ENCODE data around the gene ZHX3. TPM values are rescaled to one million over a fixed set of nuclear protein-coding genes. Genes with fewer than 3 reads are reported as not detected.

ZHX3 gene
- total and polyA plus RNA-seq, 4 donors: 3.2 to 30.0 (median 8.0) TPM

- Histone ChIP-seq H3K36me3 (ENCODE audit: control insufficient read depth in 4 of 4, insufficient read depth in 3 of 4, low read depth in 1 of 4, low read length in 3 of 4) (peaks cover 4 to 58% (median 17%) of the 10 kb centered on the region in 4 donors), H3K4me1 (ENCODE audit: control insufficient read depth in 4 of 4, insufficient read depth in 4 of 4, low read length in 3 of 4) (peaks cover 0 to 5% (median 0%) of the 10 kb centered on the region in 4 donors), H3K27me3 (ENCODE audit: control insufficient read depth in 4 of 4, insufficient read depth in 4 of 4, low read length in 3 of 4) (no peaks in the 10 kb centered on the region), H3K27ac (ENCODE audit: low read depth in 1 of 2, low read length in 2 of 2) (no peak overlapping the region), H3K9me3 (ENCODE audit: control insufficient read depth in 4 of 4, low read length in 3 of 4) (no peaks in the 10 kb centered on the region), H3K4me3 (ENCODE audit: low read depth in 1 of 3, low read length in 3 of 3) (no peak overlapping the region), H3K9ac (ENCODE audit: low read depth in 1 of 2, low read length in 2 of 2) (no peak overlapping the region)
- TF ChIP-seq RXRA (IDR thresholded peaks at IDR 0.05): no peak
- TF ChIP-seq ZBTB33 (IDR thresholded peaks at IDR 0.05): no peak
- TF ChIP-seq TAF1 (conservative IDR thresholded peaks at IDR 0.05): no peak
- 94% methylated on average over 14 of the region's 14 CpGs for WGBS
- no peak for DNase-seq (ENCODE audit: low spot score)
Observed at GRCh38 chr20:41169791-41170351, 147.7 kb downstream of the ZHX3 start.

- H3K4me3 ChIP-seq (ENCODE audit: low read depth in 1 of 3, low read length in 3 of 3): no peak overlapping the region
- TF ChIP-seq TAF1 (conservative IDR thresholded peaks at IDR 0.05): no peak
- TF ChIP-seq REST (IDR thresholded peaks at IDR 0.05): no peak
- TF ChIP-seq ZBTB33 (IDR thresholded peaks at IDR 0.05): no peak
- no peak for TF ChIP-seq NR2F2 (IDR thresholded peaks at IDR 0.05)
- TF ChIP-seq RXRA (IDR thresholded peaks at IDR 0.05): no peak
- TF ChIP-seq CTCF (IDR thresholded peaks at IDR 0.05; ENCODE audit: low read depth, low read length, missing input control): no peak
- no peak for TF ChIP-seq MAX (IDR thresholded peaks at IDR 0.05)
- TF ChIP-seq FOXA1 (IDR thresholded peaks at IDR 0.05): no peak
- TF ChIP-seq SP1 (IDR thresholded peaks at IDR 0.05): no peak
- TF ChIP-seq FOXA2 (IDR thresholded peaks at IDR 0.05): no peak
- TF ChIP-seq HNF4G (IDR thresholded peaks at IDR 0.05): no peak
- TF ChIP-seq ATF3 (IDR thresholded peaks at IDR 0.05): no peak
- no peak for TF ChIP-seq JUND (IDR thresholded peaks at IDR 0.05)
- no peak for TF ChIP-seq RAD21 (IDR thresholded peaks at IDR 0.05)
- TF ChIP-seq HNF4A (conservative IDR thresholded peaks at IDR 0.05): no peak
- TF ChIP-seq EGR1 (IDR thresholded peaks at IDR 0.05; ENCODE audit: low read depth in 2 of 2): no peak
- TF ChIP-seq GABPA (IDR thresholded peaks at IDR 0.05 in 1 of 2, conservative IDR thresholded peaks at IDR 0.05 in 1 of 2): no peak
- TF ChIP-seq YY1 (IDR thresholded peaks at IDR 0.05): no peak
- no peak overlapping the region for H3K27ac ChIP-seq (ENCODE audit: low read depth in 1 of 2, low read length in 2 of 2)
- H3K9me3 ChIP-seq (ENCODE audit: control insufficient read depth in 4 of 4, low read length in 3 of 4): no peaks in the 10 kb centered on the region
- H3K4me1 ChIP-seq (ENCODE audit: control insufficient read depth in 4 of 4, insufficient read depth in 4 of 4, low read length in 3 of 4): peaks cover 0 to 5% (median 0%) of the 10 kb centered on the region in 4 donors
- no peaks in the 10 kb centered on the region for H3K27me3 ChIP-seq (ENCODE audit: control insufficient read depth in 4 of 4, insufficient read depth in 4 of 4, low read length in 3 of 4)
- H3K36me3 ChIP-seq (ENCODE audit: control insufficient read depth in 4 of 4, insufficient read depth in 3 of 4, low read depth in 1 of 4, low read length in 3 of 4): peaks cover 4 to 57% (median 15%) of the 10 kb centered on the region in 4 donors
- 96% methylated on average over 9 of the region's 9 CpGs for WGBS
- no peak for DNase-seq (ENCODE audit: low spot score)
- no peak overlapping the region for H3K9ac ChIP-seq (ENCODE audit: low read depth in 1 of 2, low read length in 2 of 2)
Observed at GRCh38 chr20:41169162-41169690, 148.3 kb downstream of the ZHX3 start.

Data from liver (tissue), 9 donors.